AG08395 (cell line): ENCODE results near the gene VPS13D.

ENCODE experiments used
- DNase-seq: peaks from one replicate; pipeline ENCODE4 v3.0.0; 2012; ENCODE audit warnings: mixed read lengths, low spot score

The VPS13D gene

GRCh38 chr1:12491656-12492055 lies 261.8 kb downstream of the VPS13D start:
- DNase-seq: no peak

- no peak for DNase-seq
Measured at GRCh38 chr1:12495725-12496124, 265.9 kb downstream of the VPS13D start.

GRCh38 chr1:12496154-12496961 lies 266.5 kb downstream of the VPS13D start:
- no peak for DNase-seq

DNA sequence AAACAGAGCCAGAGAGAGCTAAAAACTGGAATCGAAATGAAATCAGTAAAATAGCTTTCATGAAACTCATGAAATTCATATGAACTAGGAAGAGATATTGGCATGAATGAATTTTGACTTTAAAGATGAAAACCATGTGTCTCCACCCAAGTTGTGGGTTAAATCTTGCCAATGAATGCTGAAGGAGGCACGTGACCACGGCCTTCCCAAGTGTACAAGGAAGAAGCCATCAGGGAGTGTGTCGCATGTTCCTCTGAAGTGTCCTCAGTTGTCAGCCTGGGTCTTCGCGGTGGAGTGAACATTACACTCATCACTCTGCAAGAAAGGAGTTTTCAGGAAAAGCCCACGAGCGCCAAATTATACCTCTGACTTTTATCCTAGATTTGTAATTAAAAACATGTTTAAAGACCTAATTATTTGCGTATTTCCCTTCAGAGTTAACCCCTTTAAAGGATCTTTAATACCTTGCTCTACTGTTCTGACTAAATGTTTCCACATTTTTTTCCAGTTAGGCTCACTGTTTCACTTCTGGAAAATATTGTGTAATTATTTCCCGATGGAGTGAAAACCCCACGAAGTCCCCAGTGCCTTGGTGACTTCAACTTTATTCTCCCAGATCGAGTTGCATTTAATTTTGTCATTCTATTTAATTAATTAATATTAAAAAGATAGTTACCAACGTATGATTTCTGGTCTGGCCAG lies 269.9 kb downstream of the VPS13D start:
- DNase-seq: peak; percentile 57

DNA sequence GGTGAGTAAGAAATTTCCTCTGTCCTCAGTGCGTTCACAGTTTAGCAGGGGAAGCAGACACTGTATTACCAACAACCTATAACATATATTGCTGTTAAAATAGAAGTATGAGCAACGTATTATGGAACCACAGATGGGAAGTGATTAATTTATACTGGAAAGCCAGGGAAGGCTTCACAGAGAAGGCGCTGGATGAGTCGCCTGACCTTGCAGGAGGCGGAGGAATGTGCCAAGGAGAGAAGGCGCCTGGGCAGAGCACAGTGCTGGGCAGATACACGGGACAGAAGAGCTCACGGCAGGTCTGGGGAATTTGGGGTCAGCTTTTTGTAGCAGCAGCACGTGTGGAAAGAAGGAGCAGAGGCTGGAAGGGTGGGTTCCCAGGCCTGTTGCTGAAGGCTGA lies 271.8 kb downstream of the VPS13D start:
- no peak for DNase-seq

DNA sequence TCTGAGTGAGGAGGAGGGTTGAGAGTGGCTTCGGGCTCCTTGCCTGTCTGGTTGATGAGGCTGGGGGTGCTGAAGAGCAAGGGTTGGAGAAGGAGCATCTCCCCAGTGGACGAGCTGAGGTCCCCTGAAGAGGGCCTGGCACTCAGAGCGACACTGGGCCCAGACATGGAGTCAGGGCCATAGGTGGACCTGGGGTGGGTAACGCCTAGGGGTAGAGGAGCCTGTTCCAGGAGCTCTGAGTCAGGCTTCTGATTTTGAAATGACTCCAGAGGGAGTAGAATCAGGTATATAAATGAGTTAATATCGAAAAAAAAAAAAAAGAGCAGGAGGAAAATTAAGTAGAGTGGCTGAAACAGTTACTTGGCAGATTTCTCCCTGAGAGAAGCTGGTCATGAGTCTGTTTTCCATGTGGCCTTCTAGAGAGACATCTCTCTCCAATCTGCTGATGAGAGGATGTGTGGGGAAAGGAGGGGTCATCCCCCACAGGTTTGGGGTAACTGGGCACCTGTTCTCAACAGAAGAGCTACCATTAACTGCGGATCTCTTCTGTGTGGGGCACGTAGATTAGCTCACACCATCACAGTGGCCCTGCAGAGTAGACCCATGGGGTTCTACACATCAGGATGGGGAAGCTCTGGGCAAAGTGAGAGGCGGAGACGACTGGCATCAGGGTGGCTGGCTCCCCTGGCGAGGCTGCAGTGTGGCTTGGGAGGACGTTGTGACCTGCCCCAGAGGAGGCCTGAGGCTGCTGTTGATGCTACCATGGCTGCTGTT lies 272.7 kb downstream of the VPS13D start:
- no peak for DNase-seq

DNA sequence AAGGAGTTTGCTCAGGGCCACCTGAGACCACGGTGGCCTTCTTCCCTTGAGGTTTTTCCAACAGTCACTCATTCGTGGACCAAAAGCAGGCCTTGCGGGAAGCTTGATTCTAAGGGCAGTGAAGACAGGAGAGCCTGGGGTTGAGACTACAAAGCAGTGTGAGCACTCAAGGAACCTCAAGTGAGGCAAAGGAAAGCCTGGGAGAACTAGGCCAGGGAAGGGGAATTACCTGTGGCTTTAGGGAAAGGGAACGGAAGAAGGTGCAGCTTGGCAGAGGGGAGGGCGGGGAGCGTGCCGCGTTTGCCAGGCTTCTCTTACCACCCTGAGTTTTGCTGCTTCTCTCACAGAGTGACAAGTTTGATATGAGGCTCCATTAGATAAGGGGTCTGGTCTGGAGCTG lies 273.9 kb downstream of the VPS13D start:
- no peak for DNase-seq

- DNase-seq: no peak
Measured at GRCh38 chr1:12504601-12505000, 274.8 kb downstream of the VPS13D start.

DNA sequence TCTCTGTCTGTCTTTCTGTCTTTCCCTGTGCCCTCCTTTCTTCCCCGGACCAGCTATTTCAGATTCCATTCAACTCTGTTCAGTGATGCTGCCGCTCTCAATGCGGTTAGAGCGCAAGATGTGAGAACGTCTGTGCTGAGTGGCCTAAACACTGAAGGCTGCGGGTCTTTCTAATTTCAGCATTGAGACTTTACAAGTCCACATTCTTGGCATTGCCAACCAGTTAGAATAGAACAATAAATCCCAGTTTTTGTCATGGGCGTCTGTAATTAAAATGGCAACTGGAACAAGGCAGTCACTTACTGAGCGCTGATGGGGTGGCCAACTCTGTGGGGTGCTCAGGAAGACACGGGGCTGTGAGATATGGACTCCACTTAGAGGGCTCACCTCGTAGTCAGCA lies 275.4 kb downstream of the VPS13D start:
- no peak for DNase-seq

- no peak for DNase-seq
Measured at GRCh38 chr1:12505639-12506280, 275.9 kb downstream of the VPS13D start.

- DNase-seq: no peak
Measured at GRCh38 chr1:12506281-12507280, 276.8 kb downstream of the VPS13D start.

DNA sequence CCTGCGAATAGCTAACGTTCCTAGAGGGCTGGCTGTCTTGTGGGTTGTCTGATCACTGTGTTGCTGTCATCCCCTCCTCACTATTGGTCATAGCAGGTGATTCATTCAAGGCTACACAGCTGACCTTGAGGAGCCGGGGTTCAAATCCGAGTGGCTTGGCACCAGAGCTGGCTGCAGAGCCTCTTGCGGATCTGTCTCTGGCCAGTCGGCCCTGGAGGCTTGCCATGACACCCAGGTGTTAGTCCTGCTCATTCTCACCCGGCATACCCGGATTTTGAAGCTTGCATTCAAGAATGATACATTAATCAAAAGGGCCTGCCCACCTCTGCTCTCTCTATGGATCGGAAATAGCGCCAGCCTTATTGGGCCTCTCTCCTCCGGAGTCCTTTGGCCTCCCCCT lies 277.8 kb downstream of the VPS13D start:
- DNase-seq: no peak

DNA sequence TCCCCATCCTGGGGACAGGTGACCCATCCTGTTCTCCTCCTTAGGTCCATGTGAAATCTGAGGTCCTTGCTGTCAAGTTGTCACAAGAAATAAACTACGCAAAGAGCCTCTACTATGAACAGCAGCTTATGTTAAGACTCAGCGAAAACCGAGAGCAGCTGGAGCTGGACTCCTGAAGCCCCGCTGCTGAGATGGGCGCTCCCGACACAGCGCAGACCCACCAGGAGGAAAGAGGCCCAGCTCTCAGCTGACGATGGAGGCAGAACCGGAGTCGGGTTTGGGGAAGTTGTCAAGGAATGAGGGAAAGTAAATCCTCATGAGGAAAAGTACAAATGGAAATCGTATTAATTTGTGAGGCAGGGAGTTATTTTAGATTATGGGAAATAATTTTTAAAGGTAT lies 279.0 kb downstream of the VPS13D start:
- DNase-seq: no peak

GRCh38 chr1:12511128-12511484 lies 281.3 kb downstream of the VPS13D start:
- no peak for DNase-seq

GRCh38 chr1:12511516-12512468 lies 282.0 kb downstream of the VPS13D start:
- DNase-seq: no peak

DNA sequence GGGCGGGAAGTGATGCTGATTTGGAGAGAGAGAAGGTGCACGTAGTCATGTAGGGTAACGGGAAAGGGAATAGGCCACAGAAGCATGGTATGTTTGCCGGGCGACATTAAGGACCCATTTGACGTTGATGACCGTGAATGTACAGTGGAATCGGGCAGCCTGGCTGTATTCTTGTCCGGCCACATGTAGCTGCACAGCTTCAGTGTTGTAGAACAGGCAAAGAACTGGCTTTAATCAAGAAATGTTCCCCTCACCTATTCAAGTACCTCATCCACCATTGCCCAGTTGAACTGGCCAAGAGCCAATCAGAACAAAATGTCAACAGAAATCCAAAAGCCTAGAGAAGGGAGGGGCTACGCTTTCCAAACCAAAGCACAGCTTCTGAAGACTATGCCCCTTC lies 283.4 kb downstream of the VPS13D start:
- no peak for DNase-seq

DNA sequence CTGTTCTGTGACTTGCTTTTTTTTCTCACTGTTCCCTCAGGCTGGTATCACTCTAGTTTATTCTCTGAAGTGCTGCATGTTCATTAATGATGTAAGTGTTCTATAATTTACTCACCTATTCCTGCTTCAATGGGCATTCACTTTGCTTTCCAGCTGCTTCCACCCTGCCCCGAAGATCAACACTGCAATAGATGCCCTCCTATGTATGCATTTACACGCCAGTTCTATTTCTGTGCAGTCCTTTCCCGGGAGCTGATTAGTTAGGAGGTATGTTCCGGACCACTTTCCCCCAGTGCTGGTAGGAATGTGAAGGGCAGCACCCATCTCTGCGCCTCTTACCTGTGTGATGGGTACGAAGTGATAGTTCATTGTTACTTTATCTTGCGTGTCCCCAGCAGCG lies 284.8 kb downstream of the VPS13D start:
- no peak for DNase-seq

- DNase-seq: no peak
Measured at GRCh38 chr1:12515234-12515633, 285.4 kb downstream of the VPS13D start.

- no peak for DNase-seq
Measured at GRCh38 chr1:12516741-12517140, 286.9 kb downstream of the VPS13D start.
